Pancreas (tissue), 10 donors: ENCODE data around the gene FLNA. TPM values are rescaled to one million over a fixed set of nuclear protein-coding genes. Genes with fewer than 3 reads are reported as not detected.

Source experiments
- ATAC-seq, 4 donors: fragments of 200-7000 bp; cut with Tn5 transposase; one replicate each; pipeline versions ENCODE4 v1.8.0 to v1.9.1; 2020; ENCODE audit warnings: mild to moderate bottlenecking in 4 of 4, moderate library complexity in 4 of 4
- DNase-seq, 6 donors: peaks; one replicate each; pipeline ENCODE4 v3.0.0-alpha.2; 2020
- FAIRE-seq: peaks from 2 replicates; lab custom pipeline; 2012; peaks lifted over from hg19 to GRCh38; lab: Jason Lieb, UNC
- H3K27ac ChIP-seq, 4 donors: fragments of 200-600 bp; sonication (generic); 1 replicate in 3 of 4; 2 replicates in 1 of 4; pipeline versions ENCODE4 v1.5.0 to v1.8.0; 2020
- H3K27me3 ChIP-seq, 4 donors: fragments of 200-600 bp; one replicate each; pipeline ENCODE4 v1.8.0; 2021
- H3K36me3 ChIP-seq, 3 donors: fragments of 200-600 bp; sonication (generic) in 1 of 3; one replicate each; pipeline versions ENCODE4 v1.5.0 to v1.8.0; 2020 to 2021
- H3K4me1 ChIP-seq, 3 donors: fragments of 200-600 bp; one replicate each; pipeline ENCODE4 v1.8.0; 2021
- H3K4me3 ChIP-seq, 4 donors: fragments of 200-600 bp; sonication (generic) in 2 of 4; one replicate each; pipeline versions ENCODE4 v1.5.0 to v1.8.0; 2020 to 2021
- H3K9me3 ChIP-seq, 4 donors: fragments of 200-600 bp; one replicate each; pipeline ENCODE4 v1.8.0; 2021
- WGBS, 2 donors: extraction: QIAGEN DNeasy Blood & Tissue Kit; methylation state at CpG; one replicate each; pipeline ENCODE4 v1.1.7; 2013; 5-methylcytosine and 5-hydroxymethylcytosine counted together
- intact Hi-C, 3 donors: fragments of 100-400 bp; cut with DNase I; formaldehyde crosslinking; loops; one replicate each; pipeline versions ENCODE4 v1.11.1 to v1.14.2; 2022
- polyA plus RNA-seq, 2 donors: library from polyadenylated mRNA; stranded (reverse); fragments of 200-250 nt; gene quantifications; one replicate each; pipeline ENCODE4 v1.2.3, GENCODE V29; 2013
- total RNA-seq, 6 donors: library from RNA; stranded (reverse); fragmentation: NEBNext Ultra II Directional in 4 of 6; extraction: Animal tissue kit (Norgen Biotek cat#: 25700) in 4 of 6; gene quantifications; one replicate each; pipeline versions ENCODE4 v1.2.1 to v1.2.4, GENCODE V29; 2021 to 2023
- TF ChIP-seq, protein P1 (sequence below), 4 donors: fragments of 200-600 bp; sonication (generic) in 3 of 4; IDR thresholded peaks; one replicate each; pipeline versions ENCODE4 v1.5.0 to v1.8.0; 2021; ENCODE audit warnings: antibody characterized with exemption in 4 of 4
- donor health status: healthy with polysubstance abuse.
- donor health status: DM: no; HTN: no; CAD: no; lungs with moderate emphysema.
- donor health status: DM: no; HTN: no; CAD: no.
- donor health status: control.
- donor health status: control.
- donor health status: Bipolar disorder and iron deficiency.
- donor health status: DM: yes; HTN: yes; CAD: no.
- donor health status: DM: no; HTN: no; CAD: no.
- donor health status: DM: no; HTN: no; CAD: no.
- donor health status: DM: yes; HTN: yes; CAD: no.

Gene FLNA, protein sequence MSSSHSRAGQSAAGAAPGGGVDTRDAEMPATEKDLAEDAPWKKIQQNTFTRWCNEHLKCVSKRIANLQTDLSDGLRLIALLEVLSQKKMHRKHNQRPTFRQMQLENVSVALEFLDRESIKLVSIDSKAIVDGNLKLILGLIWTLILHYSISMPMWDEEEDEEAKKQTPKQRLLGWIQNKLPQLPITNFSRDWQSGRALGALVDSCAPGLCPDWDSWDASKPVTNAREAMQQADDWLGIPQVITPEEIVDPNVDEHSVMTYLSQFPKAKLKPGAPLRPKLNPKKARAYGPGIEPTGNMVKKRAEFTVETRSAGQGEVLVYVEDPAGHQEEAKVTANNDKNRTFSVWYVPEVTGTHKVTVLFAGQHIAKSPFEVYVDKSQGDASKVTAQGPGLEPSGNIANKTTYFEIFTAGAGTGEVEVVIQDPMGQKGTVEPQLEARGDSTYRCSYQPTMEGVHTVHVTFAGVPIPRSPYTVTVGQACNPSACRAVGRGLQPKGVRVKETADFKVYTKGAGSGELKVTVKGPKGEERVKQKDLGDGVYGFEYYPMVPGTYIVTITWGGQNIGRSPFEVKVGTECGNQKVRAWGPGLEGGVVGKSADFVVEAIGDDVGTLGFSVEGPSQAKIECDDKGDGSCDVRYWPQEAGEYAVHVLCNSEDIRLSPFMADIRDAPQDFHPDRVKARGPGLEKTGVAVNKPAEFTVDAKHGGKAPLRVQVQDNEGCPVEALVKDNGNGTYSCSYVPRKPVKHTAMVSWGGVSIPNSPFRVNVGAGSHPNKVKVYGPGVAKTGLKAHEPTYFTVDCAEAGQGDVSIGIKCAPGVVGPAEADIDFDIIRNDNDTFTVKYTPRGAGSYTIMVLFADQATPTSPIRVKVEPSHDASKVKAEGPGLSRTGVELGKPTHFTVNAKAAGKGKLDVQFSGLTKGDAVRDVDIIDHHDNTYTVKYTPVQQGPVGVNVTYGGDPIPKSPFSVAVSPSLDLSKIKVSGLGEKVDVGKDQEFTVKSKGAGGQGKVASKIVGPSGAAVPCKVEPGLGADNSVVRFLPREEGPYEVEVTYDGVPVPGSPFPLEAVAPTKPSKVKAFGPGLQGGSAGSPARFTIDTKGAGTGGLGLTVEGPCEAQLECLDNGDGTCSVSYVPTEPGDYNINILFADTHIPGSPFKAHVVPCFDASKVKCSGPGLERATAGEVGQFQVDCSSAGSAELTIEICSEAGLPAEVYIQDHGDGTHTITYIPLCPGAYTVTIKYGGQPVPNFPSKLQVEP (N-terminal part only)
- total RNA-seq = 100 to 1,000 TPM in 4 of 6 donors, 10 to 100 TPM in 2; 67.0 to 298 (median 142) TPM
- polyA plus RNA-seq = 100 to 1,000 TPM; 222 to 259 TPM

DNA sequence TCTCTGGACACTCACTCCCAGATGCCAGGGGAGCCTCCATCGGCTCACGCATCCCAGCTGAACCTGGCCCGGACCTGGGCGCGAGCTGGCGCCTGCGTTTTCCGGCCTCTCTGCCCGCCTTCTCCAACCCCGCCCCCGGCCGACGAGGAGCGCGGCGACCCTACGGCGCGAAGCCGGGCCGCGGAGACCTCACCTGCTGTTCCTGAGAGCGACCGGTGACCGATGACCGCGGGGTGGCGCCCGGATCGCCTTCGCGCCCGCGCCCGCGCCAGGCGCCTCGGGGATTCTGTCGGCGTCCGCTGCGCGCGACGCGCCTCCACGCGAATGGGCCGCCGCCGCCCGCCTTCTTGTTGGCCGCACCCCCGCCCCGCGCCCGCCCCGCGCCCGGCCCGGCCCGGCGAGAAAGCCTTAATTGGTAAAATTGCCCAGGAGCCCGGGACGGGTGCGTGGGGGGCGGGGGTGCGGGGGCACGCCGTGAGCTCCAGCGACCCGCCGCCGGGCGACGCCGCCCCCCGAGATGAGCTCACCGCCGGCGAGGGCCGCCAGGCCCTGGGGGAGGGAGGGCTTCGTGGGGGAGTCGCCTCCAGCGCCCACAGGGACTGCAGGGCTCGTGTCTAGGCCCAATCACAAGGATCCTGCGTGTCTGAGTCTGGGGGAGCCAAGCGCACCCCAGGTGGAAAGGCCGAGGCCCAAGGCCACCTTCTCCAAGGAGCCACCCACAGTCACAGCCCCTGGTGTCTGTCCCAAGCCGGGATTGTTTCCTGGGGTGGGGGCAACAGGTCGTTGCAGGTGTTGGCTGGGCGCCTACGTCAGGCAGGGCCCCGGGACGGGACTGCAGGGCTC, at the start of gene FLNA:
Gene FLNA, minus strand, starts transcription at position 322 of the 843 bp plus-strand sequence. CDS start 3,389 bp downstream, outside the sequence.
- TF ChIP-seq, protein P1, sequence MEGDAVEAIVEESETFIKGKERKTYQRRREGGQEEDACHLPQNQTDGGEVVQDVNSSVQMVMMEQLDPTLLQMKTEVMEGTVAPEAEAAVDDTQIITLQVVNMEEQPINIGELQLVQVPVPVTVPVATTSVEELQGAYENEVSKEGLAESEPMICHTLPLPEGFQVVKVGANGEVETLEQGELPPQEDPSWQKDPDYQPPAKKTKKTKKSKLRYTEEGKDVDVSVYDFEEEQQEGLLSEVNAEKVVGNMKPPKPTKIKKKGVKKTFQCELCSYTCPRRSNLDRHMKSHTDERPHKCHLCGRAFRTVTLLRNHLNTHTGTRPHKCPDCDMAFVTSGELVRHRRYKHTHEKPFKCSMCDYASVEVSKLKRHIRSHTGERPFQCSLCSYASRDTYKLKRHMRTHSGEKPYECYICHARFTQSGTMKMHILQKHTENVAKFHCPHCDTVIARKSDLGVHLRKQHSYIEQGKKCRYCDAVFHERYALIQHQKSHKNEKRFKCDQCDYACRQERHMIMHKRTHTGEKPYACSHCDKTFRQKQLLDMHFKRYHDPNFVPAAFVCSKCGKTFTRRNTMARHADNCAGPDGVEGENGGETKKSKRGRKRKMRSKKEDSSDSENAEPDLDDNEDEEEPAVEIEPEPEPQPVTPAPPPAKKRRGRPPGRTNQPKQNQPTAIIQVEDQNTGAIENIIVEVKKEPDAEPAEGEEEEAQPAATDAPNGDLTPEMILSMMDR (IDR thresholded peaks at IDR 0.05) = no peak
- intact Hi-C loops = no loop called here
- Histone ChIP-seq H3K27me3 (no peaks in the 10 kb centered on the region), H3K9me3 (no peaks in the 10 kb centered on the region), H3K4me3 (peak within 1 kb of the TSS in 3 of 4 donors; percentile 24 to 41 (median 36)), H3K36me3 (no peaks in the 10 kb centered on the region), H3K4me1 (peaks cover 0 to 6% (median 0%) of the 10 kb centered on the region in 3 donors), H3K27ac (peak within 1 kb of the TSS; percentile 42 to 63 (median 55))
- ATAC-seq (no peak), FAIRE-seq (no peak), DNase-seq (peak in 4 of 6 donors; percentile 49 to 76 (median 66))
- WGBS, 2 donors = 2 to 32% methylated on average over 82 to 95 of the region's 95 CpGs

DNA sequence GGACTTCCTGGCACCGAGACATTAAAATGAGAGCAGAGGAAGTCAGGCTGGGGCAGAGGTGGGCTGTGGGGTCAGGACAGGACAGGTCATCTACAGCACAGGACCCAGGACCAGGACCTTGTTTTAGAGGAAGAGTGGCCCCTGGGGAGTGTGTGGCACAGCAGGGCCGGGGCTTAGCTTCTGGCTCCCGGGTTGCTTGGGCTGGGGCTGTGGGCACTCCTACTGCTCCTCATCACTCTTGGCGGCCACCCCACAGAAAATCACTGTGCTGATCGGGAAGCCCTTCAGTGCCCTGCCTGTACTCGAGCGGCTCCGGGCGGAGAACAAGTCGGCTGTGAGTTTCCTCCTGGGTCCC, 45.9 kb upstream of the FLNA start:
- Histone ChIP-seq H3K27me3 (no peaks in the 10 kb centered on the region), H3K9me3 (no peaks in the 10 kb centered on the region), H3K27ac (no peak overlapping the region), H3K4me3 (no peak overlapping the region), H3K4me1 (no peaks in the 10 kb centered on the region), H3K36me3 (no peaks in the 10 kb centered on the region)
- FAIRE-seq = no peak
- DNase-seq = no peak
- 81 to 84% methylated on average over 10 of the region's 10 CpGs for WGBS, 2 donors
- no peak for ATAC-seq
- TF ChIP-seq, protein P1 (IDR thresholded peaks at IDR 0.05) = no peak
- intact Hi-C loops = no loop called here

DNA sequence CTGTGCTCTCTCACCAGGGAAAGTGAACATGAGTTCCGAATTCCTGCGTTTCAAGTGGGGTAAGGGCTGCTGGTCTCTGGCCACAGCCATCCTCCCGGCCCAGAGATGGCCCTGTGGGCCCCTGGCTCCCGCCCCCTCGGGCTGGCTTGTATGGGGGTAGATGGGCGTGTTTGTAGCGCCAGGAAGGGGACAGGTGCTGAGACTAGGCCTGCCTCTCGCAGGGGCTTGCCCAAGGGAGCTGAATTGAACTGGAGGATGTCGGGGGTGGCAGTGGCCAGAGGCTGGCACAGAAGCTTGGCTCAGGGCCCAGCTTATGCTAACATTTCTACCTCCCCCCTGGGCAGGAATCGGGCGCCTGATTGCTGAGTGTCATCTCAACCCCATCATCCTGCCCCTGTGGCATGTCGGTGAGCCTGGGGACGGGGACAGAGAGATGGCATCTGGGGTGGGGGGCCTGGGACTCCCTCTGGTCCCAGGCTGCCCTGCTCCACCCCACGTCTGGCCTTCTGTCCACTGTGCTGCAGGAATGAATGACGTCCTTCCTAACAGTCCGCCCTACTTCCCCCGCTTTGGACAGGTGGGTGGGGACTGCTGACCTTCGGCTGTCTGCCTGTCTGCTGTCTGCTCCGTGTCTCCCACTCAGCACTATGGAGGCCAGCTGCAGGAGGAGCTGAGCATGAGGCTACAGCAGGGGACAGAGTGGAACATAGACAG, 45.4 kb upstream of the FLNA start:
- Histone ChIP-seq H3K9me3 (no peaks in the 10 kb centered on the region), H3K27me3 (no peaks in the 10 kb centered on the region), H3K4me3 (no peak overlapping the region), H3K36me3 (no peaks in the 10 kb centered on the region), H3K4me1 (no peaks in the 10 kb centered on the region), H3K27ac (no peak overlapping the region)
- ATAC-seq (peak in 3 of 4 donors; percentile 21 to 30 (median 27)), FAIRE-seq (no peak), DNase-seq (no peak)
- intact Hi-C loops = no loop called here
- TF ChIP-seq, protein P1 (IDR thresholded peaks at IDR 0.05) = no peak
- WGBS, 2 donors = 59 to 67% methylated on average over 18 to 19 of the region's 19 CpGs

- Histone ChIP-seq H3K27ac (no peak overlapping the region), H3K36me3 (no peaks in the 10 kb centered on the region), H3K4me1 (no peaks in the 10 kb centered on the region), H3K9me3 (no peaks in the 10 kb centered on the region), H3K4me3 (no peak overlapping the region), H3K27me3 (no peaks in the 10 kb centered on the region)
- ATAC-seq (no peak), FAIRE-seq (no peak), DNase-seq (no peak)
- intact Hi-C loops = no loop called here
- WGBS, 2 donors = 80 to 92% methylated on average over 8 of the region's 8 CpGs
- TF ChIP-seq, protein P1 (IDR thresholded peaks at IDR 0.05) = no peak
Observed at GRCh38 chrX:154419189-154419588, 44.8 kb upstream of the FLNA start.
